ENCODE results near the gene POC1A.

POC1A gene

DNA sequence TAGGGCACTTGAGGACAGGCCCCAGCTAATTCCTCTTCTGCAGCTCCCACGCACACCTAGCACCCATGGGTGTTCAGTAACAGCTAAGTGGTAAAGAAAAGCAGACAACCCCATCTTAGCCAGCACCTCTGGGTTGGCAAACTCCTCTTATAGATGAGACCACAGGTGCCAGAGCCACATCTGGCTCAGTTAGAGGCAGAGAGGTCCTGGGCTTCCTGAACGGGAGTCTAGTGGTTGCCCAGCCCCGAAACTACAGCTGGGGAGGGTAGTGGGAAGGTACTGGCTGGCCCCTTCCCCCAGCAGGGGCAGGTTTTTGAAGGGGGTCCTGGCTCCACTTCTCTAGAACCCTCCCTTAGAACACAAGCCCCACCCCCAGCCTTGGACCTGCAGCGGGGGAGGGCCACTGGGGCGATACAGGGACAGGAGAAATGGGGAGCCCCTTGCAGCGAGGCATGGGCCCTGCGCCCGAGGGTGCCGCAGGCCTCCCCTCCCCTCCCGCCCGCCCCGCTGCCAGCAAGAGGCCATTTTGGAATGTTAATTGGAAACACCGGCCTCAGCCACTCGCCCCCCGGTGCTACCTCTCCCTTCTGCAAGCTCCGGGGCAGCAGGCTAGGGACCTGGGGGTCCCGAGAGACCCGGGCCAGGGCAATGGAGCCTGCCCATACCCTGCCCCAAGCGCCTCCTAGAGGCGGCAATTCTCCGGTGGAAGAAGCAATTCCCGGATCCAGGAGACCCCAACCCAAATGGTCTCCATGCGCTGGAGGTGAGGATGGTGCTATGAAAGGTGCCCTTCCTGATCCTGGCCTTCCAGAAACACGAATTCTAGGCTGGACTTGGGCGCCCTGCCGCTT lies 99.3 kb downstream of the POC1A start:
- peaks cover 7% of the 10 kb centered on the region for H3K4me1 ChIP-seq (ENCODE audit: low read depth, poor library complexity, severe bottlenecking)
- peak overlapping the region; percentile 69; the same call in 1 of the 2 replicates for H3K9ac ChIP-seq
- H3K4me3 ChIP-seq (IDR thresholded peaks at IDR 0.05; ENCODE audit: insufficient read depth, low read depth, low read length): peak overlapping the region; percentile 83
- H3K4me2 ChIP-seq: peak overlapping the region; percentile 51
- TF ChIP-seq, protein P1, sequence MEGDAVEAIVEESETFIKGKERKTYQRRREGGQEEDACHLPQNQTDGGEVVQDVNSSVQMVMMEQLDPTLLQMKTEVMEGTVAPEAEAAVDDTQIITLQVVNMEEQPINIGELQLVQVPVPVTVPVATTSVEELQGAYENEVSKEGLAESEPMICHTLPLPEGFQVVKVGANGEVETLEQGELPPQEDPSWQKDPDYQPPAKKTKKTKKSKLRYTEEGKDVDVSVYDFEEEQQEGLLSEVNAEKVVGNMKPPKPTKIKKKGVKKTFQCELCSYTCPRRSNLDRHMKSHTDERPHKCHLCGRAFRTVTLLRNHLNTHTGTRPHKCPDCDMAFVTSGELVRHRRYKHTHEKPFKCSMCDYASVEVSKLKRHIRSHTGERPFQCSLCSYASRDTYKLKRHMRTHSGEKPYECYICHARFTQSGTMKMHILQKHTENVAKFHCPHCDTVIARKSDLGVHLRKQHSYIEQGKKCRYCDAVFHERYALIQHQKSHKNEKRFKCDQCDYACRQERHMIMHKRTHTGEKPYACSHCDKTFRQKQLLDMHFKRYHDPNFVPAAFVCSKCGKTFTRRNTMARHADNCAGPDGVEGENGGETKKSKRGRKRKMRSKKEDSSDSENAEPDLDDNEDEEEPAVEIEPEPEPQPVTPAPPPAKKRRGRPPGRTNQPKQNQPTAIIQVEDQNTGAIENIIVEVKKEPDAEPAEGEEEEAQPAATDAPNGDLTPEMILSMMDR (conservative IDR thresholded peaks at IDR 0.05; ENCODE audit: low read depth, low read length): no peak; the same call in 1 of the 2 replicates
- H2AFZ ChIP-seq (ENCODE audit: low read depth): peak overlapping the region; percentile 18; the same call in 1 of the 2 replicates
- H3K36me3 ChIP-seq (ENCODE audit: insufficient read depth): no peaks in the 10 kb centered on the region
- no peaks in the 10 kb centered on the region for H3K79me2 ChIP-seq (ENCODE audit: insufficient read depth, low read depth)
- H3K27me3 ChIP-seq (ENCODE audit: insufficient read depth, low read depth): no peaks in the 10 kb centered on the region
- H3K27ac ChIP-seq: no peak overlapping the region
- no peaks in the 10 kb centered on the region for H4K20me1 ChIP-seq (ENCODE audit: insufficient read depth)

DNA sequence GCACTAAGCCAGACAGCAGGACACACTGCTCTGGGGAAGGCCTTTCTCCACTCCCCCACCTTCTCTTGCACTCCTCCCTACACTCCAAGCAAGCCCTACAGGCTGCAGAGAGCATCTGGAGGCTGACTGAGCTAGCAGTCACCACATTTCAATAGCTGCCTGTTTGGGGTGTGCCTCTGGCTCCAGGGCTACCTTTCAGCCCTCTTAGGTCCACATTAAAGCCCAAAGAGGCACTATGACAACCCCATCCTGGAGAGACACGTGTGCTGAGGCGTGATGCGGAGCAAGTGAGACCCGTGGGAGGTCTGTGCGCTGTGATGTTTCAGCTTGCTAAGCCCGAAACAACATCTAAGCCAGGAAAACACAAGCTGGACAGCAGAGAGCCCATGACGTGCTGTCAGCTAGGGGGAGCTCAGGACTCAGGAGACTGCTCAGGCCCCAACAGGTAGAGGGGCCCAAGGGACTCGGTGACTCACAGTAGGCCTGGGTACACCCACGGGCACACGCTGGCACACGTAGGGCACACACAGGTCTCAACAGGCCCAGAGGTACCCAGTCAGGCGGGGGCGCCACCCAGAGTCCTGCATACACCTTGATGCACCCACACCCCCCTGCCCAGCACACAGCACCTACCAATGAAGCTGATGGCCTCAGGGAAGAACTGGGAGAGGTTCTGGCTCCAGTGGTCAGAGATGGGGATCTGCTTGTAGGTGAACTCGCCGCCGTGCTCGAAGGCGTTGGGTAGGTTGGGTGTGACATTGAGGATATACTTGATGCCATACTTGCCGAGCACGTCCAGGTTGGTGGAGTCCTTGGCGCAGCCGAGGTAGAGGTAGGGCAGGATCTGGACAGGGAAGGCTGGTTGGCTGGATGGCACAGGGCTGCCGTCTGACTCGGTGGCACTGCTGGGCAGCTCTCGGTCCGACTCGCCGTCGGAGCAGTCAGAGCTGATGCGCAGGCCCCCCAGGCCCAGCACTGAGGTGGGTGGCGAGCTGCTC lies 100.6 kb downstream of the POC1A start:
- H3K4me1 ChIP-seq (ENCODE audit: low read depth, poor library complexity, severe bottlenecking): peaks cover 7% of the 10 kb centered on the region
- H3K79me2 ChIP-seq (ENCODE audit: insufficient read depth, low read depth): no peaks in the 10 kb centered on the region
- H3K27me3 ChIP-seq (ENCODE audit: insufficient read depth, low read depth): no peaks in the 10 kb centered on the region
- H3K36me3 ChIP-seq (ENCODE audit: insufficient read depth): no peaks in the 10 kb centered on the region
- no peak overlapping the region for H3K27ac ChIP-seq
- TF ChIP-seq, protein P1 (conservative IDR thresholded peaks at IDR 0.05; ENCODE audit: low read depth, low read length): no peak
- no peak overlapping the region for H3K4me3 ChIP-seq (IDR thresholded peaks at IDR 0.05; ENCODE audit: insufficient read depth, low read depth, low read length)
- H3K4me2 ChIP-seq: no peak overlapping the region
- no peak overlapping the region for H3K9ac ChIP-seq
- no peak overlapping the region for H2AFZ ChIP-seq (ENCODE audit: low read depth)
- H4K20me1 ChIP-seq (ENCODE audit: insufficient read depth): no peaks in the 10 kb centered on the region

DNA sequence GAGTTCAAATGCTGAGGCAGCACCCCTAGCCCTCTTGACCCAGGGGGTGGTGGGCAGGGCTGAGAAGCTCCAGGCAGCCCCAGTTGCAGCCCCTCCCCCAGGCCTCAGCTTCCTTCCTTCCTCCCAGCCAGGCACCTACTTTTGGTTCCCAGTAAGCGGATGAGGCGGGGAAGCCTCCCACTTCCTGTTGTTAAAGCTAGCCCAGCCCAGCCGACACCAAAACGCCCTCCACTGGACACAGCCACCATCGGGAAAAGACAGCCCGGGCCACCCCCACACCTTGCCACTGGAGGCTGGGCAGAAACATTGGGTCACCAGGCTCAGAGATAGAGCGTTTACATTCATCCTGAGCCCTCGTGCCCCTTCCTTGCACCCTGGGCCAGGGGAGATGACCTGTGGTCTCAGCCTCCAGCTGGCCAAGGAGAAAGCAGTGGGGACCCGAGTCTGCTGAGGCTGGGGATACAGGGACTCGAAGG lies 101.4 kb downstream of the POC1A start:
- Histone ChIP-seq H3K9ac (no peak overlapping the region), H2AFZ (ENCODE audit: low read depth) (no peak overlapping the region), H3K36me3 (ENCODE audit: insufficient read depth) (no peaks in the 10 kb centered on the region), H3K4me3 (IDR thresholded peaks at IDR 0.05; ENCODE audit: insufficient read depth, low read depth, low read length) (no peak overlapping the region), H4K20me1 (ENCODE audit: insufficient read depth) (no peaks in the 10 kb centered on the region), H3K4me2 (no peak overlapping the region), H3K27ac (no peak overlapping the region), H3K27me3 (ENCODE audit: insufficient read depth, low read depth) (no peaks in the 10 kb centered on the region), H3K79me2 (ENCODE audit: insufficient read depth, low read depth) (no peaks in the 10 kb centered on the region), H3K4me1 (ENCODE audit: low read depth, poor library complexity, severe bottlenecking) (peaks cover 7% of the 10 kb centered on the region)
- TF ChIP-seq, protein P1 (conservative IDR thresholded peaks at IDR 0.05; ENCODE audit: low read depth, low read length): no peak

DNA sequence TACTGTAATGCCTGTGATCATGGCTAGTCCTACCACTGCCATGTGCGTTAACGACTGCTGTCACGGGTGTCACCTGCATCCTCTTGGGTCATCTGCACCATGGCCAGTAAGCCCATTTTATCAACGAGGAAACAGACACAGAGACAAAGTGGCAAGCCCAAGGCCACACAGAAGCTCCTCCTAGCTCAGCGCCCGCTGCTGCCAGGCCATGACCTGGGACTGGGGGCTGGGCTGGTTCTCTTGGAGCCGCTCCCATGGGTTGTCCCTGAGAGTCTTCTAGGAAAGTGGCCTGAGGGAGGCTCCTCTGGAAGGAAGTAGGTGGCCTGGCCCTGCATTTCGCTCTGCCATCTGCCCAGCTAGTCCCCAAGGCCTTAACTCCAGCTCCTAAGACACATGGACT lies 102.8 kb downstream of the POC1A start:
- TF ChIP-seq, protein P1 (conservative IDR thresholded peaks at IDR 0.05; ENCODE audit: low read depth, low read length): no peak
- no peaks in the 10 kb centered on the region for H3K36me3 ChIP-seq (ENCODE audit: insufficient read depth)
- H3K27ac ChIP-seq: no peak overlapping the region
- no peak overlapping the region for H3K9ac ChIP-seq
- no peaks in the 10 kb centered on the region for H4K20me1 ChIP-seq (ENCODE audit: insufficient read depth)
- H2AFZ ChIP-seq (ENCODE audit: low read depth): no peak overlapping the region
- no peak overlapping the region for H3K4me3 ChIP-seq (IDR thresholded peaks at IDR 0.05; ENCODE audit: insufficient read depth, low read depth, low read length)
- H3K27me3 ChIP-seq (ENCODE audit: insufficient read depth, low read depth): no peaks in the 10 kb centered on the region
- peaks cover 7% of the 10 kb centered on the region for H3K4me1 ChIP-seq (ENCODE audit: low read depth, poor library complexity, severe bottlenecking)
- no peaks in the 10 kb centered on the region for H3K79me2 ChIP-seq (ENCODE audit: insufficient read depth, low read depth)
- no peak overlapping the region for H3K4me2 ChIP-seq

Data from KMS-11 (cell line).